ENCODE measurements around the gene TAGAP. TPM values are rescaled to one million over a fixed set of nuclear protein-coding genes. Genes with fewer than 3 reads are reported as not detected.

TAGAP gene
- total and polyA plus RNA-seq, 10 of the 15 experiments (the other 5 are each of a cell fraction or from before 2014, with no cell fraction given), result 5.3 to 27.4 (median 18.9) TPM

DNA sequence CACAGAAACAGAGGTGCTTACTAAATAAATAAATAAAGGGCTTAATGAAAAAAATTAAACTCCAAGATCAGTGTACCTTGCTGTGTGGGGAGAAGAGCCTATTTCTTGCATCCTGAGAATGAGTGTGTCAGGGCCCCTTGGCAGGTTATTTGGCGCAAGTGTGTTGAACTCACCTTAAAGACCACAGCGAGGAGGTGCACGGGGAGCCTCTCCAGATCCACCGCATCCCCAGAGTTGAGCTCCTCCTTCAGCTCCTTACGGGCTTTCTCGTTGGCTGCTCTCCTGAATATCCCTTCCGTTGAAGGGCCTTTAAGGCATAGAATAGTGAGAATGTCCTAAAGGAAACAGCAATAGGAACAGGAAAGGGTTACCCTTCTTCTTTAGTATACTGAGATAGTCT, 3.6 kb downstream of the TAGAP start:
- ATAC-seq (no peak), FAIRE-seq (no peak), DNase-seq (ENCODE audit: low read depth, low spot score) (no peak)
- intact Hi-C loops (cut with micrococcal nuclease; ENCODE audit: unreplicated experiment), result loop anchor here (10.0 kb wide), 1 partner anchor 934 kb away; no protein-coding TSS in a partner anchor
- Histone ChIP-seq H3K79me2 (ENCODE audit: control insufficient read depth, insufficient read depth, low read length) (peaks cover 2% of the 10 kb centered on the region; the same call in 1 of the 2 replicates), H2AFZ (ENCODE audit: control insufficient read depth, low read depth, low read length) (no peak overlapping the region), H3K36me3 (ENCODE audit: control insufficient read depth in 2 of 2, insufficient read depth in 2 of 2, low read length in 1 of 2) (peaks cover 8 to 16% of the 10 kb centered on the region in 2 experiments; a peak in 3 of 4 replicates), H4K20me1 (ENCODE audit: control insufficient read depth, insufficient read depth) (no peaks in the 10 kb centered on the region), H3K4me2 (ENCODE audit: control insufficient read depth, insufficient read depth) (no peak overlapping the region), H3K9me3 (replicated peaks; ENCODE audit: control insufficient read depth, insufficient read depth, low read length) (no peaks in the 10 kb centered on the region; the same call in 2 of the 3 replicates), H3K4me1 (ENCODE audit: control insufficient read depth, insufficient read depth, low read length) (peaks cover 43% of the 10 kb centered on the region), H3K4me3 (no peak overlapping the region), H3K27me3 (replicated peaks in 1 of 2; ENCODE audit: control insufficient read depth in 2 of 2, insufficient read depth in 2 of 2, low read length in 1 of 2) (no peaks in the 10 kb centered on the region), H3K27ac (ENCODE audit: control insufficient read depth, insufficient read depth) (no peak overlapping the region), H3K9ac (ENCODE audit: control insufficient read depth, insufficient read depth, low read length) (no peak overlapping the region)
- in situ Hi-C loops (cut with MboI), result loop anchor here (5.0 kb wide), 1 partner anchor 66 kb away; no protein-coding TSS in a partner anchor
- ChIA-PET RAD21 (ENCODE audit: unreplicated experiment) (interaction anchor here (1.1 to 9.6 kb wide), 7 partner anchors 16 to 93 kb away, joined by 3 to 298 read pairs (median 62); partner anchors contain the start of gene RSPH3), POLR2A (interaction anchor here (0.7 to 5.5 kb wide), 5 partner anchors 17 to 65 kb away, joined by 3 to 79 read pairs (median 4); no protein-coding TSS in a partner anchor), SMC1A (ENCODE audit: uncharacterized antibody, unreplicated experiment) (interaction anchor here (1.0 to 14.9 kb wide), 12 partner anchors 9 to 238 kb away, joined by 3 to 415 read pairs (median 26); partner anchors contain the start of gene RSPH3), CTCF (interaction anchor here (0.6 to 16.7 kb wide), 12 partner anchors 8 to 333 kb away, joined by 3 to 481 read pairs (median 13); partner anchors contain the start of gene RSPH3)
- 74% methylated on average over 7 of the region's 7 CpGs for WGBS (ENCODE audit: insufficient coverage, insufficient replicate concordance, low lambda C conversion rate, missing lambda C conversion rate)
- no peak for TF ChIP-seq POLR2AphosphoS5 (IDR thresholded peaks at IDR 0.05; ENCODE audit: low read length)
- no peak for TF ChIP-seq TCF3 (IDR thresholded peaks at IDR 0.05; ENCODE audit: borderline replicate concordance, insufficient read depth, low read depth, low read length)
- no peak for TF ChIP-seq SUPT20H (IDR thresholded peaks at IDR 0.05; ENCODE audit: borderline replicate concordance, control insufficient read depth, low read depth, low read length)
- TF ChIP-seq, protein P1, sequence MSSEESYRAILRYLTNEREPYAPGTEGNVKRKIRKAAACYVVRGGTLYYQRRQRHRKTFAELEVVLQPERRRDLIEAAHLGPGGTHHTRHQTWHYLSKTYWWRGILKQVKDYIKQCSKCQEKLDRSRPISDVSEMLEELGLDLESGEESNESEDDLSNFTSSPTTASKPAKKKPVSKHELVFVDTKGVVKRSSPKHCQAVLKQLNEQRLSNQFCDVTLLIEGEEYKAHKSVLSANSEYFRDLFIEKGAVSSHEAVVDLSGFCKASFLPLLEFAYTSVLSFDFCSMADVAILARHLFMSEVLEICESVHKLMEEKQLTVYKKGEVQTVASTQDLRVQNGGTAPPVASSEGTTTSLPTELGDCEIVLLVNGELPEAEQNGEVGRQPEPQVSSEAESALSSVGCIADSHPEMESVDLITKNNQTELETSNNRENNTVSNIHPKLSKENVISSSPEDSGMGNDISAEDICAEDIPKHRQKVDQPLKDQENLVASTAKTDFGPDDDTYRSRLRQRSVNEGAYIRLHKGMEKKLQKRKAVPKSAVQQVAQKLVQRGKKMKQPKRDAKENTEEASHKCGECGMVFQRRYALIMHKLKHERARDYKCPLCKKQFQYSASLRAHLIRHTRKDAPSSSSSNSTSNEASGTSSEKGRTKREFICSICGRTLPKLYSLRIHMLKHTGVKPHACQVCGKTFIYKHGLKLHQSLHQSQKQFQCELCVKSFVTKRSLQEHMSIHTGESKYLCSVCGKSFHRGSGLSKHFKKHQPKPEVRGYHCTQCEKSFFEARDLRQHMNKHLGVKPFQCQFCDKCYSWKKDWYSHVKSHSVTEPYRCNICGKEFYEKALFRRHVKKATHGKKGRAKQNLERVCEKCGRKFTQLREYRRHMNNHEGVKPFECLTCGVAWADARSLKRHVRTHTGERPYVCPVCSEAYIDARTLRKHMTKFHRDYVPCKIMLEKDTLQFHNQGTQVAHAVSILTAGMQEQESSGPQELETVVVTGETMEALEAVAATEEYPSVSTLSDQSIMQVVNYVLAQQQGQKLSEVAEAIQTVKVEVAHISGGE (CRISPR knock-in tag; IDR thresholded peaks at IDR 0.05), result no peak
- BruUV-seq (replicated peaks), result no TSS peak
